Measurements from ENCODE around the gene COBLL1. TPM values are rescaled to one million over a fixed set of nuclear protein-coding genes. Genes with fewer than 3 reads are reported as not detected.

The COBLL1 gene
- total RNA-seq, 6 experiments from 2014 or later, result 38.1 to 133 (median 67.6) TPM

DNA sequence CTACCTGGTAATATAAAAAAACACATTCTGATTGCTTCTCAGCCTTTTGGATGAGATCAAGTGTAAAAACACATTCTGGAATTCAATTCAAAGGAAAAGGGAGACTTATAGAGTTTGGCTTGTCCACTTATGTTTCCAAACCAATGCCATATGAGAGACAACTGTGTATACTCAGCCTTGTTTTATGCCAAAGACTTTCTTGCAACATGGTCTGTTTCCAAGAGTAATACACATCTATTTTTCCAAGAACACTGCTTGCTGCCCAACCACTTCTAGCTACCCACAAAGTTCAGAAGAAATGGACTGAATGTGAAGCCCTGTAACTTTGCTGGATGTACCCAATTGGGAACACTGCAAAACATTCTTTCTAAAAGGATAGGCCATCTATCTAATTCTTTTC is 172.3 kb downstream of the COBLL1 start:
- H3K9me3 ChIP-seq, result no peaks in the 10 kb centered on the region
- H3K4me1 ChIP-seq, result no peaks in the 10 kb centered on the region
- no peak overlapping the region for H3K27ac ChIP-seq
- no peak for ATAC-seq
- no peak for TF ChIP-seq POLR2A (IDR thresholded peaks at IDR 0.05)
- TF ChIP-seq, protein P1, sequence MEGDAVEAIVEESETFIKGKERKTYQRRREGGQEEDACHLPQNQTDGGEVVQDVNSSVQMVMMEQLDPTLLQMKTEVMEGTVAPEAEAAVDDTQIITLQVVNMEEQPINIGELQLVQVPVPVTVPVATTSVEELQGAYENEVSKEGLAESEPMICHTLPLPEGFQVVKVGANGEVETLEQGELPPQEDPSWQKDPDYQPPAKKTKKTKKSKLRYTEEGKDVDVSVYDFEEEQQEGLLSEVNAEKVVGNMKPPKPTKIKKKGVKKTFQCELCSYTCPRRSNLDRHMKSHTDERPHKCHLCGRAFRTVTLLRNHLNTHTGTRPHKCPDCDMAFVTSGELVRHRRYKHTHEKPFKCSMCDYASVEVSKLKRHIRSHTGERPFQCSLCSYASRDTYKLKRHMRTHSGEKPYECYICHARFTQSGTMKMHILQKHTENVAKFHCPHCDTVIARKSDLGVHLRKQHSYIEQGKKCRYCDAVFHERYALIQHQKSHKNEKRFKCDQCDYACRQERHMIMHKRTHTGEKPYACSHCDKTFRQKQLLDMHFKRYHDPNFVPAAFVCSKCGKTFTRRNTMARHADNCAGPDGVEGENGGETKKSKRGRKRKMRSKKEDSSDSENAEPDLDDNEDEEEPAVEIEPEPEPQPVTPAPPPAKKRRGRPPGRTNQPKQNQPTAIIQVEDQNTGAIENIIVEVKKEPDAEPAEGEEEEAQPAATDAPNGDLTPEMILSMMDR (IDR thresholded peaks at IDR 0.05), result no peak
- no peaks in the 10 kb centered on the region for H3K36me3 ChIP-seq
- H3K4me3 ChIP-seq, result no peak overlapping the region
- DNase-seq, result no peak
- H3K27me3 ChIP-seq, result no peaks in the 10 kb centered on the region
- intact Hi-C loops (cut with DNase I), result no loop called here

DNA sequence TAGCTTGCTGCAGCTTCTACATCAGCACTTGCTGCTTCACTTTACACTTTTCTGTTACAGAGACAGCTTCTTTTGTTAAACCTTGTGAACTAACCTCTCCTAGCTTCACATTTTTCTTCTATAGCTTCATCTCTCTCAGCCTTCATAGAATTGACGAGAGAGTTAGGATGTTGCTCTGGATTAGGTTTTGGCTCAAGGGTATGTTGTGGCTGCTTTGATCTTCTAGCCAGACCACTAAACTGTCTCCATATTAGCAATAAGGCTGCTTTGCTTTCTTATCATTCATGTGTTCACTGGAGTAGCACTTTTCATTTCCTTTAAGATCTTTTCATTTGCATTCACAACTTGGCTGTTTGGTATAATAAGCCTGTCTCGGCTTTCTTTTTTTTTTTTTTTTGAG is 174.1 kb downstream of the COBLL1 start:
- DNase-seq (no peak), ATAC-seq (peak in 1 of 4 donors; percentile 12)
- intact Hi-C loops (cut with DNase I), result no loop called here
- H3K27me3 ChIP-seq, result no peaks in the 10 kb centered on the region
- H3K9me3 ChIP-seq, result no peaks in the 10 kb centered on the region
- no peaks in the 10 kb centered on the region for H3K4me1 ChIP-seq
- 83% methylated on average over 2 of the region's 2 CpGs for WGBS (ENCODE audit: insufficient coverage, low coverage, low lambda C conversion rate, missing lambda C conversion rate)
- no peak overlapping the region for H3K27ac ChIP-seq
- no peak overlapping the region for H3K4me3 ChIP-seq
- no peak for TF ChIP-seq POLR2A (IDR thresholded peaks at IDR 0.05)
- TF ChIP-seq, protein P1 (IDR thresholded peaks at IDR 0.05), result no peak
- H3K36me3 ChIP-seq, result no peaks in the 10 kb centered on the region

DNA sequence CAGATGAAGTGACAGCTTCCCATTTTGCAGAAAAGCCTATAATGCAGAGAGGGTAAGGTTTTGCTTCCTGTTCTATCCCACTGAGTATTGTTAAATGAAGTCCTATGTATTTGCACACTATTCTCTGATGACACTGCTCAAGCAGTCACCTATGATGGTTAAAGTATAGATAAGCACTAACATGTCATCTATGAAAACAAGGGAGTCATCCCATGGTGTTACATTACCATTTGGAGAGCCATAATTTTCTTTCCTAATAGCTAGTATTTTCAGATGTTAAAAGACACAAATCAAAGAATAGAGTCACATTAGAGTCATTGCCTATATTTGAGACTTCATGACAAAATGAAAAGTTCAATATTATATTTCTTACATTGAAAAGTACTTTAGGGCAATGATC is 177.6 kb downstream of the COBLL1 start:
- ATAC-seq (no peak), DNase-seq (no peak)
- Histone ChIP-seq H3K9me3 (no peaks in the 10 kb centered on the region), H3K4me1 (no peaks in the 10 kb centered on the region), H3K27ac (no peak overlapping the region), H3K27me3 (no peaks in the 10 kb centered on the region), H3K36me3 (no peaks in the 10 kb centered on the region), H3K4me3 (no peak overlapping the region)
- intact Hi-C loops (cut with DNase I), result no loop called here
- TF ChIP-seq, protein P1 (IDR thresholded peaks at IDR 0.05), result no peak
- no peak for TF ChIP-seq POLR2A (IDR thresholded peaks at IDR 0.05)

DNA sequence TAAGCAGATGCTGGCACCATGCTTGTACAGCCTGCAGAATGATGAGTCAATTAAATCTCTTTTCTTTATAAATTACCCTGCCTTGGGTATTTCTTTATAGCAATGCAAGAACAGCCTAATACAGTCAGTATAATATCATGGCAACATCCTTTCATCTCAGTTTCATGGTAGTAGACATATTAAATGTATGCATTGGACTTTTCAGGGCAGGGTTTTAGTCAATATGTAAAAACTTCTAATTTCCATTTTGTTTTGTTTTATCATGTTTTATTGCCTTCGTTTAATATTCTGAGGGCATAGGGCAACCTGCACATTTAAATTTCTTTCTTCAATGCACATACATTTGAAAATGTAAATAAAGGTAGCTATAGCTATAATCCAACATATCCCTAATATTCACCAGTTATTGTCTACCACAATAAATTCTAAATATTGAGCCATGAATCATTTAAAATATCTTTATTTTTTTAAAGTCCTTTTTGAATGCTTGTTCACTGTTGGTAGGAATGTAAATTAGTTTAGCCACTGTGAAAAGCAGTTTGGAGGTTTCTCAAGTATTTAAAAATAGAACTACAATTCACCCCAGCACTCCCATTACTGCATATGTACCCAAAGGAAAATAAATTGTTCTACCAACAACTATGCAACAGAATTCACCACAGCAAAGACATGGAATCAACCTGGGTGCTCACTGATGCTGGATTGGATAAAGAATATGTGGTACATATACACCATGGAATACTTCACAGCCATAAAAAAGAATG is 178.6 kb downstream of the COBLL1 start:
- Histone ChIP-seq H3K4me1 (no peaks in the 10 kb centered on the region), H3K9me3 (no peaks in the 10 kb centered on the region), H3K27ac (no peak overlapping the region), H3K4me3 (no peak overlapping the region), H3K36me3 (no peaks in the 10 kb centered on the region), H3K27me3 (no peaks in the 10 kb centered on the region)
- 100% methylated on average over 1 of the region's 1 CpG for WGBS (ENCODE audit: insufficient coverage, low coverage, low lambda C conversion rate, missing lambda C conversion rate)
- intact Hi-C loops (cut with DNase I), result no loop called here
- no peak for TF ChIP-seq POLR2A (IDR thresholded peaks at IDR 0.05)
- TF ChIP-seq, protein P1 (IDR thresholded peaks at IDR 0.05), result no peak
- ATAC-seq (no peak), DNase-seq (no peak)

DNA sequence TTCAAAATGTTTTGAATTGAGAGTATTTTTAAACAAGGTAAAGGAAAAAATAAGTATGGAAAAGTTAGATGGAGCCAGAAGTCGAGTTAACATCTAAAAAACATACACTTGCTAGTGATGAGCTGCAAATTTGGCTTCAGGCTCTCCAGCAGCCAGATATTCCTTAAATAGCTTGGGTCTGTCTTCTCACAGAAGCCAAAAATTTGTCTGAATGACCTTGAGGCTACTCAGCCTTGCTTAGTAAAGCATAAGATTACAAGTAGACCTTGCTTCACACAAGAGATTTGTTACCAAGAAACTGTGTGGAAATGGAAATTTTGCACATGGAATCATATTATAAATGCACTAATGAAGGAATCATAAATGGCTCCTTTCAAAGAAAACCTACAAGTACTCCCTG is 179.6 kb downstream of the COBLL1 start:
- DNase-seq, result no peak
- WGBS (ENCODE audit: insufficient coverage, low coverage, low lambda C conversion rate, missing lambda C conversion rate), result 43% methylated on average over 1 of the region's 1 CpG

More for the DNA sequence above, 179.6 kb downstream of the COBLL1 start:
- Histone ChIP-seq H3K4me3 (no peak overlapping the region), H3K36me3 (no peaks in the 10 kb centered on the region), H3K4me1 (no peaks in the 10 kb centered on the region), H3K9me3 (no peaks in the 10 kb centered on the region), H3K27me3 (no peaks in the 10 kb centered on the region), H3K27ac (no peak overlapping the region)
- intact Hi-C loops (cut with DNase I), result no loop called here
- peak in 2 of 4 donors; percentile 31 to 34 for ATAC-seq
- TF ChIP-seq, protein P1 (IDR thresholded peaks at IDR 0.05), result no peak
- TF ChIP-seq POLR2A (IDR thresholded peaks at IDR 0.05), result no peak

All from right lobe of liver (tissue), 6 donors.